Vagina (tissue), 2 donors: ENCODE data around the gene CADM4. TPM values are rescaled to one million over a fixed set of nuclear protein-coding genes. Genes with fewer than 3 reads are reported as not detected.
A peak's percentile ranks its signal among the peaks of the same experiment; 100 is the strongest.

Experiments used
- DNase-seq, 2 donors: peaks; one replicate each; pipeline ENCODE4 v3.0.0-alpha.2; 2017; ENCODE audit errors: extremely low spot score in 2 of 2
- H3K27ac ChIP-seq: fragments of 200-600 bp; sonication (generic); one replicate; pipeline ENCODE4 v1.5.1; 2019
- H3K27me3 ChIP-seq: fragments of 200-600 bp; sonication (generic); one replicate; pipeline ENCODE4 v1.5.1; 2019
- H3K36me3 ChIP-seq, 2 donors: fragments of 200-600 bp; sonication (generic); one replicate each; pipeline ENCODE4 v1.5.1; 2017 to 2019
- H3K4me1 ChIP-seq: fragments of 200-600 bp; sonication (generic); one replicate; pipeline ENCODE4 v1.5.1; 2019
- H3K4me3 ChIP-seq, 2 donors: fragments of 200-600 bp; sonication (generic); 1 replicate in 1 of 2; 2 replicates in 1 of 2; pipeline ENCODE4 v1.5.1; 2016 to 2019
- H3K9me3 ChIP-seq: fragments of 200-600 bp; sonication (generic); one replicate; pipeline ENCODE4 v1.5.1; 2019
- CTCF ChIP-seq, 3 experiments: fragments of 450-650 bp in 2 of 3; fragments of 200-600 bp in 1 of 3; sonication (generic) in 1 of 3; IDR thresholded peaks; one replicate each; pipeline ENCODE4 v1.5.1; 2017 to 2019; ENCODE audit warnings: antibody characterized with exemption in 3 of 3, mild to moderate bottlenecking in 2 of 3, moderate library complexity in 2 of 3
- POLR2A ChIP-seq, 2 donors: fragments of 450-650 bp; IDR thresholded peaks; one replicate each; pipeline ENCODE4 v1.6.1; 2017; ENCODE audit warnings: antibody characterized with exemption in 2 of 2, mild to moderate bottlenecking in 2 of 2, moderate library complexity in 2 of 2
- POLR2AphosphoS5 ChIP-seq, 2 donors: sonication (generic); formaldehyde crosslinking; IDR thresholded peaks; one replicate each; pipeline ENCODE4 v1.9.0; 2017; ENCODE audit warnings: antibody characterized with exemption in 2 of 2, mild to moderate bottlenecking in 2 of 2, low read depth in 1 of 2; ENCODE audit not compliant: insufficient read depth in 1 of 2
- intact Hi-C: fragments of 100-400 bp; cut with DNase I; formaldehyde crosslinking; loops from one replicate; pipeline ENCODE4 v1.15.1; 2023
- total RNA-seq: library from RNA; depleted of rRNA; stranded (reverse); fragments of >200 nt; gene quantifications from one replicate; pipeline ENCODE4 v1.2.3, GENCODE V29; 2016

The CADM4 gene
- total RNA-seq, result 4.7 TPM

GRCh38 chr19:43639519-43640423, at the start of gene CADM4:
CADM4 (minus strand) TSS chr19:43639850; CDS start chr19:43639790, 60 bp downstream.
- TF ChIP-seq CTCF (IDR thresholded peaks at IDR 0.05) (no peak), POLR2A (IDR thresholded peaks at IDR 0.05) (no peak), POLR2AphosphoS5 (IDR thresholded peaks at IDR 0.05; ENCODE audit: insufficient read depth in 1 of 2, low read depth in 1 of 2) (no peak)
- peak within 1 kb of the TSS; percentile 66 for H3K27ac ChIP-seq
- intact Hi-C loops, result no loop called here
- H3K9me3 ChIP-seq, result no peaks in the 10 kb centered on the region
- H3K36me3 ChIP-seq, result no peaks in the 10 kb centered on the region
- H3K27me3 ChIP-seq, result peaks cover 3% of the 10 kb centered on the region
- peaks cover 14% of the 10 kb centered on the region for H3K4me1 ChIP-seq
- peak within 1 kb of the TSS; percentile 70 to 71 for H3K4me3 ChIP-seq
- DNase-seq, result no peak

- DNase-seq, result no peak
- no peaks in the 10 kb centered on the region for H3K4me1 ChIP-seq
- no peak overlapping the region for H3K4me3 ChIP-seq
- no peaks in the 10 kb centered on the region for H3K27me3 ChIP-seq
- H3K9me3 ChIP-seq, result peaks cover 5% of the 10 kb centered on the region
- no peak for TF ChIP-seq POLR2A (IDR thresholded peaks at IDR 0.05)
- no peak for TF ChIP-seq CTCF (IDR thresholded peaks at IDR 0.05)
- TF ChIP-seq POLR2AphosphoS5 (IDR thresholded peaks at IDR 0.05; ENCODE audit: insufficient read depth in 1 of 2, low read depth in 1 of 2), result no peak
- intact Hi-C loops, result no loop called here
- no peak overlapping the region for H3K27ac ChIP-seq
- no peaks in the 10 kb centered on the region for H3K36me3 ChIP-seq
Measured at GRCh38 chr19:43688059-43688701, 48.5 kb upstream of the CADM4 start.

- intact Hi-C loops, result no loop called here
- DNase-seq, result no peak
- no peak overlapping the region for H3K4me3 ChIP-seq
- H3K9me3 ChIP-seq, result peaks cover 5% of the 10 kb centered on the region
- H3K4me1 ChIP-seq, result no peaks in the 10 kb centered on the region
- no peak overlapping the region for H3K27ac ChIP-seq
- TF ChIP-seq CTCF (IDR thresholded peaks at IDR 0.05) (no peak), POLR2AphosphoS5 (IDR thresholded peaks at IDR 0.05; ENCODE audit: insufficient read depth in 1 of 2, low read depth in 1 of 2) (no peak), POLR2A (IDR thresholded peaks at IDR 0.05) (no peak)
- no peaks in the 10 kb centered on the region for H3K27me3 ChIP-seq
- H3K36me3 ChIP-seq, result no peaks in the 10 kb centered on the region
Measured at GRCh38 chr19:43687660-43687997, 48.0 kb upstream of the CADM4 start.

- no peak for DNase-seq
- H3K9me3 ChIP-seq, result no peaks in the 10 kb centered on the region
- H3K27me3 ChIP-seq, result no peaks in the 10 kb centered on the region
- TF ChIP-seq CTCF (IDR thresholded peaks at IDR 0.05), result no peak
- TF ChIP-seq POLR2A (IDR thresholded peaks at IDR 0.05), result no peak
- TF ChIP-seq POLR2AphosphoS5 (IDR thresholded peaks at IDR 0.05; ENCODE audit: insufficient read depth in 1 of 2, low read depth in 1 of 2), result no peak
- no peak overlapping the region for H3K4me3 ChIP-seq
- no peak overlapping the region for H3K27ac ChIP-seq
- H3K36me3 ChIP-seq, result no peaks in the 10 kb centered on the region
- H3K4me1 ChIP-seq, result no peaks in the 10 kb centered on the region
- intact Hi-C loops, result no loop called here
Measured at GRCh38 chr19:43684326-43684725, 44.7 kb upstream of the CADM4 start.

GRCh38 chr19:43683905-43684304, 44.3 kb upstream of the CADM4 start:
- H3K9me3 ChIP-seq, result no peaks in the 10 kb centered on the region
- no peaks in the 10 kb centered on the region for H3K36me3 ChIP-seq
- intact Hi-C loops, result no loop called here
- TF ChIP-seq POLR2AphosphoS5 (IDR thresholded peaks at IDR 0.05; ENCODE audit: insufficient read depth in 1 of 2, low read depth in 1 of 2), result no peak
- no peak for TF ChIP-seq POLR2A (IDR thresholded peaks at IDR 0.05)
- no peak for TF ChIP-seq CTCF (IDR thresholded peaks at IDR 0.05)
- H3K4me3 ChIP-seq, result no peak overlapping the region
- no peak overlapping the region for H3K27ac ChIP-seq
- no peak for DNase-seq
- no peaks in the 10 kb centered on the region for H3K4me1 ChIP-seq
- no peaks in the 10 kb centered on the region for H3K27me3 ChIP-seq
